Fibroblast of skin of left biceps (primary cell): Measurements from ENCODE around the gene NME7.
"Not testable (repeated sequence)": the region's sequence is repeated elsewhere in the genome, so short reads cannot be mapped to it uniquely, and the experiment has no call there.

ENCODE experiments used
- DNase-seq, 2 experiments: peaks; one replicate each; pipeline ENCODE4 v3.0.0-alpha.2; 2013; ENCODE audit warnings: low read depth in 2 of 2

Gene NME7

DNA sequence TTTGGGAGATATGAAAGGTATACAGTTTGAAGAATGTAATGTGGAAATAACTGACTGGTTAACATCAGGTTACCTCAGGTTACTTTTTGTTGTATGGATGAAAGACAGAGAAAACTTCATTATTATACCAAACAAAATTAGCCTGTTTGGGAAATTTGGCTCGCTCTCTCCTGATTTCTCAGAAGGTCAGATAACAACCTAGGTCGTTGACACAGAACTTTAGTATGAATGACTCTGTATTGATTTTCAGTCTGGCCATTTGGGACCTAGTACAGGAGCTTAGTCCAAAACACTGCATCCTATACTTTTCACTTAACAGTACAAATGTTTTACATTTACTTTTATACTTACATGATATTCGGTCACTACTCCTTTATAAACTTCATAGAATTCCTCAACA is 132.8 kb downstream of the NME7 start:
- no peak for DNase-seq

DNA sequence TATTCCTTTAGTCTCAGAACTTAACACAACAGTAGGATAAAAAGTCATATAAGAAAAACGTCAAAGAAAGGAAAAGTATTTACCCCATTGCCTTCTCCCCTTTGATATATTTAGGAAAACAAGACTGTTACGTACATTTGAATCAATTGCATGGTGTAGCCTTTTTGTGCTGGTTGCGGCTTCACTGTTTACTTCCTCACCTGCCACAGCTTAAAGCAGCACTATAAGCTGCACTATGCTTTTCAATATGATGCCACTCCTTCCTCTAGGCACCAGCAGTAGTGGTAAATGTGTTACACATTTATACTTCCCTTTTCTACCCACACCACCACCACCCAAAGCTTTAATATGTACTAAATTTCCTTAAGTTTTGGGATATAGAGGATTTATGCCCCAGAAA is 150.0 kb downstream of the NME7 start:
- no peak for DNase-seq

DNA sequence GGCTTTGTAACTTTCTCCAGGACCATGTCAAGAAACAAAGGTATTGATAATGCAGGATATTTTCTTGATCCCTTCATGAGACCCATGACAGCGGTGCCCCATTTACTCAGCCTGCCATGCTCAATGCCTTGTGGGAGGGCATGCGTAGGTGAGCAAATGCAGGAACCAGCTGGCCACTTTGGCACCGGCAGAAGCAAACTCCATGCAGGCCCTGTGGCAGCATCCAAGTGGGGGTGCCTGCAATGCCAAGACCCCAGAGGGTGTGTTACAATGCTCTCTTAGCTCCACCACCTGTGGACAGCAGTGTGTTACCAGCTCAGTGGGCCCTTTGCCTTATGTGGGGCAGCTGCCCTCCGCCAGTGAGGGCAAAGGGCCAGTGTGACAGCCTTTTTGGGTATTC is 153.0 kb downstream of the NME7 start:
- no peak for DNase-seq

DNA sequence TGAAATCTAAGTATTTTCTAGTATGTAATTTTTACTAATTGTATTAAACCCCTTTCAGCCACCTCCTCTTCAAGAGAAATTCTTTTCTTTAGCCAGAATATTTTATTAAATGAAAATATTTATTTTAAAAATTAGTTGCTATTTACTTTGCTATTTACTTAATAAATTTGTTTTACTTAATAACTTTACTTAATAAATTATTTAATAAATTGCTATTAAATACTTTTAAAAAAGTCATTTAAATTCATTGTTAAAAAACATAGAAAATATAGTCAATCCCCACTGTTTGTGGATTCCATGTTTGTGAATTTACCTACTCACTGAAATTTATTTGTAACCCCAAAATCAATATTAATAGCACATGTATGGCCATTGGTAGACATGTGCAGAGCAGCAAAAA is 155.5 kb downstream of the NME7 start:
- no peak for DNase-seq

DNA sequence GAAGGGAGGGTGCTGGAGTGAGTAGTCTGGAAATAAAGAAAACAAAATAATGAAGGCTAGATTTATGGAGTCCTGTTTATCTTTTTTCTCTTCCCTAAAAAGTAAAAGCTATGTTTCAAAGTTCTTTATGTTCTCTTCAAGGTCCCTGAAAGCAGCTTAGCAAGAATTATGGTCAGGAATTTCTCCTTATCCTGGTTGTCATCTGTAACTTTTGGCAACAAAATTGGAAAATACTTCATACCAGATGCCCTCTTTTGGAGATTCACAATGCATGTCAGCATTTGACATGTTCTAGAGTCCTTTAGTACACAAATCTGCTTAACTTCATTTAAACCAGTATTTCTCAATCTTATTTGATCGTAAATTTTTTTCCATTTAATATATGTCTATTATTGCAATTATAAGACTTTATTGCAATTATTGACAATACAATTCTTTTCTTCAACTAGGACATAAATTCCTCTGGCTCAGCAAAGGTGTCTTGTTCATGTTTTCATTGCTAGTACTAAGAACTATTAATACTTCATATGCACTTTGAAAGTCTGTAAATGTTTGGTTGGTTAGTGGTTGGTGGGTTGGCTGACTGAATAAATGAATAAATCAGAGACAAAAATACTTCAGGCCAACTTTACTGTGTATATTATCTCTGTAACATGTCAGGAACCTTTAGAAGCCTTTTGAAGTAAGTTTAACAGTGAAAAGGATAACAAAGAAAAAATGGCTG is 159.6 kb downstream of the NME7 start:
- peak; percentile 18 to 22 for DNase-seq

DNA sequence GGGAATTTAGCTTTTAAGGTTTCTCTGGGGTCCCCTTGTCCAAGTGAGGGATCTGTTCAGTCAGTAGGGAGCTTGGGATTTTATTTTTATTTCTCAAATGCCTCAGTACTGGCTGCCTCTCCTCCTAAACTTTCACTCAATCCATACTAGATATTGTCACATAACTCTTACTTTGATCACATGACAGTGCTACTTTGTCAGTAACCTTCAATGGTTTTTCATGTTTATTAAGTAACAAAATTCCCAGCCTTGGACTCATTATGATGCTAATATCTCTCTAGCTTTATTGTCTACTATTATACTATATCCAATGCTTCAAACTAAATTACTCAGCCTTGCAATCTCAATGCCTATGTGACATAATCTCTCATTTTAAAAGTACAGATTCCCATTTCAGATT is 163.4 kb downstream of the NME7 start:
- DNase-seq = no peak

DNA sequence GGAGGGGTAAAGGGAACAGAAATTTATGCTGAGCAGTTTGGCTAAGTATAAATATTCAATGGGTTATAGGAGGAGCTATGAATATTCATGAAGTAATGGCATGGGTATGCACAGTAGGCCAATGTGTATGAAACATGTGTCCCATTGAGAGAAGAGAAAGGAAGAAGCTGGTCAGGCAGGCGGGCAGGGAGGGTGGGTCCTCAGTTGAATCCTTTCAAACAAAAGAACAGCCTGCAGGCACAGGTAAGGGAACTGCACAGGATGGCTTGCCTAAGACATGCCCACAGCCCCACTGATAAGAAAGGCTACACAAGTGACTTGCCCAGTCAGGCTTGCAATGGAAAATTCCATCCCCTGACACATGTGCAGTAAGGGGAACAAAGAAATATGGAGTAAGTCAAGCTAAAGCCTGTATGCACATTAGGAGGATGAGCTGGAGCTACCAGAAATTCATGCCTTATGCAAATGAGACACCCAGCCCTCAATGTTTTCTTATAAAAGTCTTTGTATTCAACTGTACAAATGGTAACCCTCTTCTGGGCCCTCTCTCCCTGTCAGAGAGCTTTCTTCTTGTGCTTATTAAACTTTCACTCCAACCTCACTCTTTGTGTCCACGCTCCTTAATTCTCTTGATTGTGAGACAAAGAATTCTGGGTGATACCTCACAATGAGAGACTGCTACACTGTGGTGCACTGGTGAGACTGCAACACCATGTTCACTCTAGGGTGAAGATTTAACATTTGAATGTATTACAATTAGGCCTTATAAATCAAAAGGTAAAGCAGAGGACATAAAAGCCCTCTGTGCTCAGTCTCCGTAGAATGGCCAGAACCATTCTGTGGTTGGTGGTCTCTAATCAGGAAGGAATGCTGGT is 164.6 kb downstream of the NME7 start:
- DNase-seq = no peak

DNA sequence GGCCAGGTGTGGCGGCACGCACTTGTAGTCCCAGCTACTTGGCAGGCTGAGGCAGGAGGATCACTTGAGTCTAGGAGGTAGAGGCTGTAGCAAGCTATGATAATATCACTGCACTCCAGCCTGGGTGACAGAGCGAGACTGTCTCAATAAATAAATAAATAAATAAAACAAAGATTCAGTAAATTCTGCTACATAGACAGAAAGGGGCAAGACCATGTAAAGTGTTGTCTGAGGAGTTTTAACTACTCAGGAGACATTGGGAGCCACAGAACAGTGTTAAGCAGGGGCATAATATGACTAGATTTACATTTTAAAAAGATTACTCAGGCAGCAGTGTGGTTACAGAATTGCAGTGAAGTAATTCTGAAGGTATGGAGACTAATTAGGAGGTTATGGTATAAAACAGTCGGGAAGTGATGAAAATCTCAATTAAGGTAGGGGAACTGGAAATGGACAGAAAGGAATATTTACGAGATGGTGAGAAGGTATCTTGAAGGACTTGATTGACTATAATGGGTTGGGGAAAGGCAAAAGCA is 166.4 kb downstream of the NME7 start:
- DNase-seq = peak; percentile 62

DNA sequence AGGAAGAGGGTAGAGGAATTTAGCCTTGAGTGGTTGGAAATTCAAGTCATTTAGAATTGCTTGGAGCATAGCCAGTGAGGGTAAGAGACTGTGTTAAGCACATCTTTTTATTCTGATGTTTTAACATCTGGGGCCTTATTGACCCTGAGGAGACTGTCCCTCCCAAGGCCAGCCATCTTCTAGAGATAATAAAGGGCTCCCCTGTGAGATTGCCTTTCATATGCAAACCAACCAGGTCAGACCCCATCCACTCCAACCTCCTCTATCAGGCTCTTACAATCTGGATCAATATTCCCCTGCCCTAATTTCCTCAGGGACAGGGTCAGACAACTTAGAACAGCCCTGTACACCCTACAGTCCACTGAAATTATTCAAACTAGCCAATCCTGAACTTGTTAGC is 167.3 kb downstream of the NME7 start:
- no peak for DNase-seq

DNA sequence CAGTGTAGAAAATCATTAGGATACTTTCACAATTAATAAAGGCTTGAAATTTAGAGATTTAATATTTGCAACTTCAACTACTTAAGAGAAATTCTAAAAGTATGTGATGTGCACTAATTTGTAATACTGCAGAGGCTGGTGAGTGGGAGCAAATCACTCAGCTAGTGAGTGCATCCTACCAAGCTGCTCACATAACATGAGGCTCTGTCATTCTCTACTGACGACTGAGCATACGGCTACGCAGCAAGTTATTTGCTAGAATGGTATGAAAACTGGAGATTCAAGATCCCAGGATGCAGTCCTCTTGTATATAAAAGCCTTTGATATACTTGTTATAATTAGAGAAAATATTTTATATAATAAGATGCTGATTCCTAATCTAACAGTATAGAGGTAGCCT is 171.0 kb downstream of the NME7 start:
- no peak for DNase-seq

DNA sequence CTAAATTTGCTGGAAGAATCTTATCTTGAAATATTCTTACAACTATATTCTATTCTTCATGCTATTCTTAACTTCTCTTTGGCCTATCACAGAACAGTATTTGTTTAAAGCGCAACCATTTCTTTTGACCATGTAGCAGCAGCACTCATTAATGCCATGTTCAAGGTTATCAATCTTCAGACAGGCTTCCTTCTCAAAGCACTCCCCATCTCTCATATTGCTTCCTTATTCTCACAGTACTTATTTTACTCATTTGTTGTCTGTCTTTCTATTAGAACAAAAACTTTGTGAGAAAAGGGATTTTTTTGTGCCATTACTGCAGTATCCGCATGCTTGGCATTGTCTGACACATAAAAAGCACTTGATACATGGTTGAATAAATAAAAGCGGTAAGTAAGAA is 171.4 kb downstream of the NME7 start:
- no peak for DNase-seq

DNA sequence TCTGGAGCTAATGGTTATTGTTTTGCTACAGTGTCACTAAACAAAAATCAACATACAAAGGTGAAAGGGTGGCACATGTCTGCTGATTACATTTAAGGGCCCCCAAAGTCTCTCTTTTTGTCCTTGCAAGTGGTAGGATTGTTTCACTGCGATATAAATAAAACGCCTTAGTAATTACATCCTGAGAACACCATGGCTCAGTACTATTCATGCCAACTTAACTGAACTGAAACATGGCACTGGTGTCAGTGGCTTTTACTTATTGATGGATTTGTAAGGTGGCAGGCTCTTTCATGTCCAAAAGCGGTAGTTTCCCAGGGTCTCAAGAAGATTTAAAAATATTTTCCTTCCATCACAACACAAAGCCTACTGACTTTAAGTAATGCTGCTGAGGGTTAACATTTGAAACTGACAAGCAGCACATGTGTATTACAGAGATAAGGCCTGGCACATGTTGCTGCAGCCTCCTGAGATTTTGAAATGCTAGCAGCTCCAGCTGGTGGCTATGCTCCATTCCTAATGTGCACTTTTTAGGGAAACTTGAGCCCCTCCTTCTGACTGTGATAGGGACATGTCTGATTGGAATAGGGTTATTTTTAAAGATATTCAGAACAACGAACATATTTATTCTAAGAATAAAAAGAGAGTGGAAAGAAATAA is 174.3 kb downstream of the NME7 start:
- no peak for DNase-seq

DNA sequence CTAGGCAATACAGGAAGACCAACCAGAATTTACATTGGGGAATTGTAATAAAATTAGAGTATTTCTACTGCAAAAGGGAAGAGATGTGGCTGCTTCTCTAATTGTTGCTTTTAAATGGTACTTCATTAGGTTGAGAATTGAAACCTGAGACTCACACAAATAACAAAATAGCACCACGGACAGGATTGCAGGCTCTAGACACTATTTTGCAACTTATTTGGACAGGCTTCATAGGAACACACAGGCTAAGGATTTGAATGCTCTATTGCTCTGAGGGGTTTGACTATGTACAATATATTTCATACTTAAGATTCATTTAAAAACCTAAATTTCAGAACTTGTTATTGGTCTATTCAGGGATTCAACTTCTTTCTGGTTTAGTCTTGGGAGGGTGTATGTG is 181.5 kb downstream of the NME7 start:
- no peak for DNase-seq

DNA sequence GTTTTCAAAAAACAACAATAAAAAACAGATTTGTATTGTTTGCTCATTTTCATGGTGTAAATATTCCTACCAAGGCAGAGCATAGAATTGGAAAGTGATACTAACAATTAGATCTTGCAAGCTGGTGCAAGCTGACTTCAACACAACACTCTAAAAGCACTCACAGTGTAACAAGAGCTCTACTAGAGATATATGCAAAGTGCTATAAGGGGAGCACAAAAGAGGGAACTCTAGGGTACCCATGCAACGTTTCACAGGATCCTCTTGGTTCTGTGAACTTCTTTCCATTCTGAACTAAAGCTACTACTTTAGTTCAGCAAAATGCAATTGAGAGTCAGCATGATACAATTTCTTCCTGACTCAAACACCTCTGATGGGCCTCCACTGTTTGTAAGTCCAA is 182.8 kb downstream of the NME7 start:
- DNase-seq = no peak

DNA sequence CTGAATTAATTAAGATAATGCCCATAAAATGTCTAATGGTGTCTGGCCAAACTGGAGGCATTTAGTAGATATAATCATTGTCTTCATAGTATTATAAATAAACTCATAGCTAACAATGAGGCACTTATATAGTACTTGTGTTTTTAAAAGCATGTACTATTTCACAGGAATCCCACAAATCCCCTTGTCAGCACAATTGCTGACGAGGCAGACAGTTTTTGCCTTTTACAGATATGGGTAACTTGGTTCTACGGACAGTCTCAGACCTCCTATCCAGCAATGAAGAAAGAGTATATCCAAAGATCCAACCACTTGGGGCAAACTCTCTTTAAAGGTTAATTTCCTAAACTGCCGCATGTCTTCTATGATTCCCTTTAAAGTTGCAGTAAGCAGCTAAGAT is 187.4 kb downstream of the NME7 start:
- no peak for DNase-seq

DNA sequence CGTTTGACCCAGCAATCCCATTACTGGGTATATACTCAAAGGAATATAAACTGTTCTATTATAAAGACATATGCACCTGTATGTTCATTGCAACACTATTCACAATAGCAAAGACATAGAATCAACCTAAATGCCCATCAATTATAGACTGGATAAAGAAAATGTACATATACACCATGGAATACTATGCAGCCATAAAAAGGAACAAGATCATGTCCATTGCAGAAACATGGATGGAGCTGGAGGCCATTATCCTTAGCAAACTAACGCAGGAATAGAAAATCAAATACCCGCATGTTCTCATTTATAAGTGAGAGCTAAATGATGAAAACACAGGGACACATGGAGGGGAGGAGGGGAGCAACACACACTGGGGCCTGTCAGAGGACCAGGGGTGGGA is 188.2 kb downstream of the NME7 start:
- DNase-seq = not testable (repeated sequence)

DNA sequence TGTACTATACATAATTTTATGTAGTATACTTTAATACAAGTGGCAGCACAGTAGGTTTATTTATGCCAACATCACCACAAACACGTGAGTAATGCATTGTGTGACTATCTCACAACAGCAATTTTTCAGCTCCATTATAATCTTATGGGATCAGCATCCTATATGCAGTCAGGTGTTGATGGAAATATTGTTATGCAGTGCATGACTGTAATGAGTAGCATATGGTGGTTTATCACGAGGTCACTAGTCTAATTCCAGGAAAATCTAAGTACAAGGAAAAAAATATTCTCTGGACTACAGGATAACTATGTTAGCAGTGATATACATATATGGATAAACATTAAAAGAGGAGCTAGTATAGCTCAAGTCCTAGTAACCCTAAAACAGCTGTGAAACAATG is 192.1 kb downstream of the NME7 start:
- peak in 1 of 2 experiments; percentile 13 for DNase-seq

DNA sequence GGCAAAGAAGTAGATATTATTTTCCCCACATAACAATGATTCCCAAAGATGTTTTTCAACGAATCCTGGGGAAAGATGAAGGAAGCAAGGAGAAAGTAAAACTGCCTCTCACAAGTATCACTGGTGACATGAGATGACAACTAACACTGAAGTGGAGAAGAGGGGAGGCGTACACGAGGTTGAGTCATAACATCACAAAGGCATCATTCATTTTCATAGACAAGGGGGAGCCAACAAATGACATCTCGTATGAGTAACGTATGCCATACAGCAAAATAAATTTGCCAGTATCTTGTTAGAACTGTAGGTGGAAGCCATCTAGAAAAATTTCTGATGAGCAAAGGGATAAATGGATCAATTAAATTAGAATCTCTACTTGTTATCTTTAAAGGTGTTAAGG is 204.5 kb downstream of the NME7 start:
- no peak for DNase-seq

DNA sequence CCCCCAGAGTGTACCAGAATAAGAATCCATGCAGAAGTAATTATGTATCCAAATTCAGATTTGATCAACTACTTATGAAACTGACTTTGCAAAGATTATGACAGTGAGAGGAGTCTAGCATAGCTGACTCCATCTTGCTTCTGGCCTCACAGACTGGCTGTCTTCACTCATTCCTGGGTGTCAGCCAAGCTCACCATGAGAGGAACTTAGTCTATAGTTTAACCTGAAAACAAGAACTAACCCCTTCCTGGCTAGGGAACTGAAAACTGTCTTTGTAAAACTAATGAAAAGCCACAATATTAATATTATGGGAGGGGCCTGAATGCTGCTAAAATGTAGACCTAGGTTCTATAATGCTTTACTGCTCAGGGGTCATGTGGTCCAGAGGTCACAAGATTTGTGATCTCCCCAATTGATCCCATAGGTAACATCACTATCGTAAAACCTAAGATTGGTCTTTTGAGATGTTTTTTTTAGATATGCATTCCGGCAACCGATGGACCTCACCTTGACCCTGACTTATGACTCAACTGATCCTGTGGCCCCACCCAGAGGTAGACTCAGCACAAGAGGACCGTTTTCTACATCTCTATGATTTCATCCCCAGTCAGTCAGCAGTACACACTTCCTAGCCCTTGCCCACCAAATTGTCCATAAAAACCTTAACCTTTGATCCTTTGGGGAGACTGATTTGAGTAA is 206.0 kb downstream of the NME7 start:
- no peak for DNase-seq

DNA sequence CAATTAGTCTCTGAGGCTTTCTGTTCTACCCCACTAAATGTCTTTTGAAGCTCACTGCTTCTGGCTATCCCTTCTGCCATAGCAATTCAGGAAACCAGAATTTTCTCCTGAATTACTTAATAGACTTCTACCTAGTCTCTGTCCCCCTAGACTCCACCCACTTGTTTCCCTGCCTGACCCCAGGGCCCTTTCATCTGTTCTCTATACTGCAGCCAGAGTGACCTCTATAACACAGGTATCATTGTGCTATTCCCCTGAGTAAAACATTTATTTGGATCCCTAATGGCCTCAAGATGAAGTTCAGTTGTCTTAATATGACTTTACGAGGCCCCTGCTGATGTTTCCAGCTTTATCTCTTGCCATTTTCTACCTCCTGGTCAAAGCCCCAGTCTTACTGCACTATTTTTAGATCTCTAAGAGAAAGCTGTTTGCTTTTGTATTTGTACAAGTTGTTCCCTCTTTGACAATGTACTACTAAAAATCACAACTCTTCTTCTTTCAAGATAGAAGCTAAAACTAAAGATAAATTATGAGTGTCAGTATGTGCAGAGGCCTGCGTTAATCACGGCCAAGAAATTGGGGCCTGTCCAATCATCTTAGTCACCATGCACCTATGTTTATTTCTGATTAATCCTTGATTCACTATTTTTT is 206.6 kb downstream of the NME7 start:
- no peak for DNase-seq

DNA sequence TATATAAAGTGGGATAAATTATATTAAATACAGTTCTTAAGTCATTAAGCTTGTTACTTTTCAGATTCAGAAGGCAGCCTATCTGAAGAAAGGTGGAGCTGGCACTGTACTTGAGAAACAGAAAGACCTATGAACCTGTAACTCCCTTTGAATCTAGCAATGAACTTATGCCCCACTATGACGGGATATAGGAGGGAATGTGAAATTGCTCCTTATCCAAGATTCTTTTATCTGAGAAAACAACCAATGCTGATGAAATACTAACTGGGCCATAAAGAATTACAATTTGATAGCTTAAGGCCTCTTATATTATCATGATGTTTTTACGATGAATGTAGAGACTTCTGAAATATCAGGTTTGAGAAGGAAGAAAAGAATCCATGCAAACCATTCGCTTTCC is 211.0 kb downstream of the NME7 start:
- DNase-seq = no peak
